ENCODE measurements around the gene TRIM72.

GRCh38 chr16:31168848-31169247, 45.1 kb upstream of the TRIM72 start:
- TF ChIP-seq CTCF (IDR thresholded peaks at IDR 0.05; ENCODE audit: low read depth, low read length) (no peak), EZH2phosphoT487 (IDR thresholded peaks at IDR 0.05; ENCODE audit: low read depth) (no peak)
